K562 (cell line): ENCODE results near the gene NCBP2. TPM values are rescaled to one million over a fixed set of nuclear protein-coding genes. Genes with fewer than 3 reads are reported as not detected.
A peak's percentile ranks its signal among the peaks of the same experiment; 100 is the strongest.

ENCODE experiments used
- ATAC-seq: fragments of 200-7000 bp; cut with Tn5 transposase; 3 replicates; pipeline ENCODE4 v1.9.1; 2020; ENCODE audit warnings: moderate library complexity
- BruUV-seq: library from RNA; stranded (reverse); fragments of 400-500 nt; replicated peaks from 2 replicates; lab custom pipeline; 2021; lab: Mats Ljungman, UMichigan
- CTCF ChIA-PET: fragments of 300-600 bp; formaldehyde crosslinking; extraction: SDS; loops from one replicate; lab custom pipeline; 2021; ENCODE audit warnings: low intra/inter-chr PET ratio; lab: Yijun Ruan, JAX
- POLR2A ChIA-PET: fragments of 300-600, 350-650 bp; sonication (Branson Sonifier 250); formaldehyde crosslinking; extraction: SDS; loops from one replicate; lab custom pipeline; 2021; ENCODE audit warnings: antibody characterized with exemption, inconsistent platforms; lab: Yijun Ruan, JAX
- DNase-seq, 4 experiments: peaks; one replicate each; pipeline versions ENCODE4 v3.0.0 to v3.0.0-alpha.2; 2011 to 2018; ENCODE audit warnings: low spot score in 3 of 4, mixed read lengths in 3 of 4; ENCODE audit errors: extremely low read depth in 1 of 4
- FAIRE-seq: peaks from 2 replicates; lab custom pipeline; 2011; peaks lifted over from hg19 to GRCh38; lab: Jason Lieb, UNC
- H2AFZ ChIP-seq: 2 replicates; pipeline ENCODE4 v1.6.0; 2011; ENCODE audit warnings: low read depth, low read length, control low read depth, inconsistent platforms
- H3K27ac ChIP-seq: fragments of 200-600 bp; 3 replicates; pipeline ENCODE4 v1.8.0; 2011; ENCODE audit warnings: low read depth, mild to moderate bottlenecking, control low read depth, inconsistent platforms, low read length, moderate library complexity, mixed read lengths; ENCODE audit errors: extremely low read depth
- H3K27me3 ChIP-seq, 2 experiments: fragments of 300-600 bp in 1 of 2; 2 replicates in 1 of 2; 3 replicates in 1 of 2; pipeline versions ENCODE4 v1.6.0 to v1.8.0; 2011; ENCODE audit warnings: inconsistent platforms in 2 of 2, low read length in 2 of 2, mild to moderate bottlenecking in 1 of 2, mixed read lengths in 1 of 2, moderate library complexity in 1 of 2; ENCODE audit not compliant: control insufficient read depth in 2 of 2, insufficient read depth in 2 of 2
- H3K36me3 ChIP-seq: fragments of 300-600 bp; 3 replicates; pipeline ENCODE4 v1.8.0; 2011; ENCODE audit warnings: mild to moderate bottlenecking, low read length, inconsistent platforms; ENCODE audit not compliant: control insufficient read depth, insufficient read depth
- H3K4me1 ChIP-seq, 2 experiments: fragments of 200-600 bp in 1 of 2; replicated peaks in 1 of 2; 2 replicates in 1 of 2; 3 replicates in 1 of 2; pipeline versions ENCODE4 v1.5.1 to v1.8.0; 2011; ENCODE audit warnings: inconsistent platforms in 2 of 2, low read length in 2 of 2, mild to moderate bottlenecking in 1 of 2, mixed read lengths in 1 of 2, moderate library complexity in 1 of 2; ENCODE audit not compliant: control insufficient read depth in 2 of 2, insufficient read depth in 2 of 2
- H3K4me2 ChIP-seq: 2 replicates; pipeline ENCODE4 v1.6.1; 2011; ENCODE audit warnings: low read length, control low read depth, inconsistent platforms, mixed read lengths; ENCODE audit not compliant: insufficient read depth
- H3K4me3 ChIP-seq: fragments of 200-600 bp; sonication (generic), shearing (Covaris generic); 2 replicates; pipeline ENCODE4 v1.5.1; 2016; ENCODE audit warnings: control low read depth, inconsistent platforms
- H3K79me2 ChIP-seq: fragments of 200-600 bp; 3 replicates; pipeline ENCODE4 v1.8.0; 2011; ENCODE audit warnings: low read length, inconsistent platforms; ENCODE audit not compliant: control insufficient read depth, insufficient read depth
- H3K9ac ChIP-seq, 2 experiments: 2 replicates each; pipeline versions ENCODE4 v1.6.0 to v1.6.1; 2011; ENCODE audit warnings: low read depth in 2 of 2, low read length in 2 of 2, control low read depth in 1 of 2, inconsistent platforms in 1 of 2, mild to moderate bottlenecking in 1 of 2, mixed read lengths in 1 of 2; ENCODE audit not compliant: insufficient read depth in 1 of 2
- H3K9me1 ChIP-seq: one replicate; pipeline ENCODE4 v1.6.0; 2011; ENCODE audit warnings: inconsistent platforms, mild to moderate bottlenecking, low read length, moderate library complexity; ENCODE audit not compliant: control insufficient read depth, insufficient read depth
- H3K9me3 ChIP-seq: replicated peaks from 2 replicates; pipeline ENCODE4 v1.5.1; 2011; ENCODE audit warnings: low read depth, low read length, inconsistent platforms; ENCODE audit not compliant: control insufficient read depth, insufficient read depth
- H4K20me1 ChIP-seq: replicated peaks from 2 replicates; pipeline ENCODE4 v1.6.1; 2011; ENCODE audit warnings: low read length, inconsistent platforms, mixed read lengths; ENCODE audit not compliant: control insufficient read depth, insufficient read depth
- ILK ChIP-seq: fragments of 450-650 bp; IDR thresholded peaks from 2 replicates; pipeline ENCODE4 v1.6.1; 2016; ENCODE audit warnings: missing genetic modification characterization, low read depth, mild to moderate bottlenecking, missing compliant biosample characterization, moderate library complexity, borderline replicate concordance
- PHB2 ChIP-seq: fragments of 450-650 bp; IDR thresholded peaks from 2 replicates; pipeline ENCODE4 v1.6.1; 2017; ENCODE audit warnings: low read depth
- RBM34 ChIP-seq: fragments of 200-400 bp; formaldehyde crosslinking; IDR thresholded peaks from 2 replicates; pipeline ENCODE4 v1.6.1; 2018; ENCODE audit warnings: low read length, borderline replicate concordance; ENCODE audit not compliant: insufficient read depth
- THRAP3 ChIP-seq: fragments of 450-650 bp; IDR thresholded peaks from 2 replicates; pipeline ENCODE4 v1.6.1; 2016; ENCODE audit warnings: mild to moderate bottlenecking, inconsistent platforms, borderline replicate concordance
- ZBTB5 ChIP-seq: fragments of 450-650 bp; IDR thresholded peaks from 2 replicates; pipeline ENCODE4 v1.6.1; 2017; ENCODE audit warnings: antibody characterized with exemption
- WGBS: fragments of 100-300 bp; shearing (Covaris generic); methylation state at CpG from one replicate; pipeline ENCODE4 v1.1.6; 2016; ENCODE audit warnings: low coverage, mixed read lengths; ENCODE audit not compliant: insufficient coverage; ENCODE audit errors: missing lambda C conversion rate; 5-methylcytosine and 5-hydroxymethylcytosine counted together
- in situ Hi-C: fragments of 300-500 bp; cut with MboI; formaldehyde crosslinking; loops from 4 replicates; pipeline ENCODE4 v1.15.0; 2018; ENCODE audit warnings: inconsistent platforms, mixed read lengths
- intact Hi-C: fragments of 100-400 bp; cut with micrococcal nuclease; formaldehyde crosslinking; loops from 2 replicates; pipeline ENCODE4 v1.14.2; 2022
- polyA plus RNA-seq, 8 experiments: library from polyadenylated mRNA; depleted of rRNA in 4 of 8; stranded (reverse) in 5 of 8; unstranded in 3 of 8; fragments of >200 nt; fragmentation: Nextera tagmentation in 2 of 8; fragmentation: Illumina TruSeq in 1 of 8; extraction: Ambion mirVana in 2 of 8; extraction: Trizol in 1 of 8; gene quantifications; 2 replicates each; pipeline versions ENCODE4 v1.2.1 to v1.2.3, GENCODE V29; 2011 to 2014; ENCODE audit warnings: inconsistent platforms in 1 of 8, missing spikeins in 1 of 8
- total RNA-seq, 7 experiments: library from RNA; depleted of rRNA in 6 of 7; stranded (reverse); fragments of >200 nt in 6 of 7; fragmentation: Illumina TruSeq in 2 of 7; extraction: Trizol in 2 of 7; gene quantifications; 2 replicates each; pipeline versions ENCODE4 v1.2.1 to v1.2.3, GENCODE V29; 2011 to 2021; ENCODE audit warnings: low replicate concordance in 1 of 7

The NCBP2 gene
- total and polyA plus RNA-seq, 9 of the 15 experiments (the other 6 are each of a cell fraction or from before 2014, with no cell fraction given): 56.4 to 102 (median 82.3) TPM

GRCh38 chr3:196951371-196951770, 9.0 kb upstream of the NCBP2 start:
- Histone ChIP-seq H3K4me2 (no peak overlapping the region), H3K9ac (peak overlapping the region in 1 of 2 experiments; percentile 62; a peak in 1 of 4 replicates), H3K79me2 (no peaks in the 10 kb centered on the region), H3K4me3 (no peak overlapping the region), H3K9me1 (no peaks in the 10 kb centered on the region), H3K9me3 (no peaks in the 10 kb centered on the region), H3K27me3 (peaks cover 3 to 4% of the 10 kb centered on the region in 2 experiments; a peak in 1 of 5 replicates), H4K20me1 (no peaks in the 10 kb centered on the region), H3K27ac (no peak overlapping the region), H3K4me1 (peaks cover 0 to 19% of the 10 kb centered on the region in 2 experiments; a peak in 4 of 5 replicates), H3K36me3 (no peaks in the 10 kb centered on the region), H2AFZ (no peak overlapping the region)
- no peak for ATAC-seq
- POLR2A ChIA-PET: interaction anchor here (1.0 kb wide), 1 partner anchor 60 kb away, joined by 3 read pairs; no protein-coding TSS in a partner anchor
- WGBS: 39% methylated on average over 3 of the region's 3 CpGs
- in situ Hi-C loops (no loop called here), intact Hi-C loops (no loop called here)
- DNase-seq: no peak
- no TSS peak for BruUV-seq
- CTCF ChIA-PET: interaction anchor here (0.6 kb wide), 1 partner anchor 51 kb away, joined by 6 read pairs; no protein-coding TSS in a partner anchor
- peak; percentile 44 for FAIRE-seq
- TF ChIP-seq ILK (tag): no peak
- TF ChIP-seq RBM34: no peak
- no peak for TF ChIP-seq THRAP3
- TF ChIP-seq PHB2: no peak
- no peak for TF ChIP-seq ZBTB5
